Nephron progenitor cell (in vitro differentiated cells): ENCODE data around the gene APPL2.

Experiments used
- DNase-seq: peaks from one replicate; pipeline ENCODE4 v3.0.0; 2021
- H3K27ac Mint-ChIP-seq: 2 replicates; pipeline ENCODE4 v1.8.0; 2021; ENCODE audit warnings: mild to moderate bottlenecking, moderate library complexity, mixed read lengths
- H3K27me3 Mint-ChIP-seq: 2 replicates; pipeline ENCODE4 v1.8.0; 2021; ENCODE audit warnings: mild to moderate bottlenecking, low read depth, mixed read lengths; ENCODE audit not compliant: poor library complexity
- H3K36me3 Mint-ChIP-seq: 2 replicates; pipeline ENCODE4 v1.8.0; 2021; ENCODE audit warnings: low read depth, mixed read lengths
- H3K4me1 Mint-ChIP-seq: 2 replicates; pipeline ENCODE4 v1.8.0; 2021; ENCODE audit warnings: mixed read lengths
- H3K4me3 Mint-ChIP-seq: 2 replicates; pipeline ENCODE4 v1.8.0; 2021; ENCODE audit warnings: mild to moderate bottlenecking, moderate library complexity, mixed read lengths
- H3K9me3 Mint-ChIP-seq: 2 replicates; pipeline ENCODE4 v1.8.0; 2021; ENCODE audit warnings: mild to moderate bottlenecking, moderate library complexity, mixed read lengths
- TF ChIP-seq, protein P1 (sequence below): fragments of 200-600 bp; sonication (generic); IDR thresholded peaks from 2 replicates; pipeline ENCODE4 v1.5.0; 2021; ENCODE audit warnings: antibody characterized with exemption

The APPL2 gene

DNA sequence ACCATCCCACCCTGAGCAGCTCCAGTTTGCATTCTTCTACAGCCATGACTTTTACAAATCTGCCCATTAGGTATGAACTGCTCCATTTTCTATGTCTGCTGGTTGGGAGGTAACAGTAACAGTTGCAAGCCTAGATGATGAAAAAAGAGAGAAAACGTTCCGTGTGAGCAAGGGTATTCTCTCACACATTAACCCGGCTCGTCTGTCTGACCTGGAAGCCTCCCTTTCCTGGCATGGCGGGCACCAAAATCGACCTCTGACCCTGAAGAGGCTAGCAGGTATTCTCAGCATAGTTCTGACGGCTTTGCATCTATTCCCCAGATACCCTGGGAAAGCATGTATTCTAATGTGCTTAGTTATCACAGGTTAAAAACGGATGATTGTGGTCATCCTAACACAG, 31.8 kb downstream of the APPL2 start:
- Mint-ChIP-seq H3K36me3 (peaks cover 77% of the 10 kb centered on the region), H3K4me3 (no peak overlapping the region), H3K27me3 (no peaks in the 10 kb centered on the region), H3K27ac (no peak overlapping the region), H3K4me1 (peaks cover 59% of the 10 kb centered on the region), H3K9me3 (no peaks in the 10 kb centered on the region)
- no peak for DNase-seq
- TF ChIP-seq, protein P1, sequence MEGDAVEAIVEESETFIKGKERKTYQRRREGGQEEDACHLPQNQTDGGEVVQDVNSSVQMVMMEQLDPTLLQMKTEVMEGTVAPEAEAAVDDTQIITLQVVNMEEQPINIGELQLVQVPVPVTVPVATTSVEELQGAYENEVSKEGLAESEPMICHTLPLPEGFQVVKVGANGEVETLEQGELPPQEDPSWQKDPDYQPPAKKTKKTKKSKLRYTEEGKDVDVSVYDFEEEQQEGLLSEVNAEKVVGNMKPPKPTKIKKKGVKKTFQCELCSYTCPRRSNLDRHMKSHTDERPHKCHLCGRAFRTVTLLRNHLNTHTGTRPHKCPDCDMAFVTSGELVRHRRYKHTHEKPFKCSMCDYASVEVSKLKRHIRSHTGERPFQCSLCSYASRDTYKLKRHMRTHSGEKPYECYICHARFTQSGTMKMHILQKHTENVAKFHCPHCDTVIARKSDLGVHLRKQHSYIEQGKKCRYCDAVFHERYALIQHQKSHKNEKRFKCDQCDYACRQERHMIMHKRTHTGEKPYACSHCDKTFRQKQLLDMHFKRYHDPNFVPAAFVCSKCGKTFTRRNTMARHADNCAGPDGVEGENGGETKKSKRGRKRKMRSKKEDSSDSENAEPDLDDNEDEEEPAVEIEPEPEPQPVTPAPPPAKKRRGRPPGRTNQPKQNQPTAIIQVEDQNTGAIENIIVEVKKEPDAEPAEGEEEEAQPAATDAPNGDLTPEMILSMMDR, result no peak

DNA sequence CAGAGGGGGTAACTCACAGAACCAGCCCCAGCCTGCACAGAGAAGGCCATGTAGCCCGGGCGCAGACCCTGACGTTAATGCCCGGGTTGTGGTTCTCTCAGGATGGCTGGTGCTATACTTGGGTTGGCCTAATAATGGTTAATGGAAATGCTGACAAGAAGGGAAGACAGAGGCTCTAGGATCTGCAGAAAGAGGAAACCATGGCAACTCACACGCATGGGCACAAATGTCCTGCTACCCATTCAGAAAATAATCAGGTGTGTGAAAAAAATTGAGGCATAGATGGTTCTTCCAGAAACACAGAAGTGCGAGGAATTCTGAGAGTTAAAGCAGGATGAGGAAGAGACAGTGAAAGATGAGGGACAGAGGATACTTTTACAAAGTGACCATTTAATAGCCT, 33.8 kb downstream of the APPL2 start:
- Mint-ChIP-seq H3K27me3 (no peaks in the 10 kb centered on the region), H3K36me3 (peaks cover 74% of the 10 kb centered on the region), H3K9me3 (no peaks in the 10 kb centered on the region), H3K4me1 (peaks cover 56% of the 10 kb centered on the region), H3K4me3 (no peak overlapping the region), H3K27ac (no peak overlapping the region)
- TF ChIP-seq, protein P1, result no peak
- no peak for DNase-seq

DNA sequence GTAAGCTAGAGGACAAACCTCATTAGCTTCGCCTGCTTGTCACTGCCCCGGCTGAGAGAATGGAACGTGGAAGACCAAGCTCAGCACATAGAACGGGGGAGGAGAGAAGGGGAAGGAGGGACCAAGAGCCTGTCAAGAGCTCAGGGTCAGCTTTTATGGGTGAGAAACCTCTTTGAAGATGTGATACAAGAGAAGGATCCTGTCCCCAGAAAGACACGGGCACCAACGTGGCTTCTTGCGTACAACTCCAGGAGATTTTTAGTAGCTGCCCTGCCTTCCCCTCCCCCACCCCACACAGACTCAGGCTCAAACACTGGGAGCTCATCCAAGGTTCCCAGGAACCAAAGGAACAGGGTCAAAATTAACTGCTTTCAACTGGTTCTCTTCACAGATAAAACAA, 34.7 kb downstream of the APPL2 start:
- no peak overlapping the region for H3K4me3 Mint-ChIP-seq
- TF ChIP-seq, protein P1, result no peak
- no peaks in the 10 kb centered on the region for H3K9me3 Mint-ChIP-seq
- peak overlapping the region; percentile 59 for H3K27ac Mint-ChIP-seq
- no peaks in the 10 kb centered on the region for H3K27me3 Mint-ChIP-seq
- peaks cover 71% of the 10 kb centered on the region for H3K36me3 Mint-ChIP-seq
- peaks cover 57% of the 10 kb centered on the region for H3K4me1 Mint-ChIP-seq
- no peak for DNase-seq

DNA sequence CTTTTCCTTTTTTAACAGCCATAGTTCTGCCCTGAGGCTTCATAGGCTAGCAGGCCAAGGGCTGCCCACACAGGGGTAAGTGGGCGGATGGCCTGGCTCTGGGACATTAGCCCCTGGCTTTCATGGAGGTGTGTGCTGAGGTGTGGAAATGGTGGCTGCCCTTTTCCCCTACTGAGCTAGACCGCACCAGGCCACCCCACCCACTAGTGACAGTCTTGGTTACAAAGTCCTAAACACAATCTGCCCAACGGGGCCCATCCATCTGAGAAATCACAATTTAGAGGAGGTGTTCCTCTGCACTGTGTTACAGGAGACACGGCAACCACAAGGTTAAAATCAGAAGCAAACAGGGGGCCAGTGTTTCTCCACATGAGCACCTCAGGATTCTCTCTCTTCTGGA, 35.6 kb downstream of the APPL2 start:
- DNase-seq, result no peak
- H3K4me3 Mint-ChIP-seq, result no peak overlapping the region
- TF ChIP-seq, protein P1, result no peak
- no peak overlapping the region for H3K27ac Mint-ChIP-seq
- peaks cover 57% of the 10 kb centered on the region for H3K4me1 Mint-ChIP-seq
- peaks cover 72% of the 10 kb centered on the region for H3K36me3 Mint-ChIP-seq
- H3K9me3 Mint-ChIP-seq, result no peaks in the 10 kb centered on the region
- no peaks in the 10 kb centered on the region for H3K27me3 Mint-ChIP-seq

DNA sequence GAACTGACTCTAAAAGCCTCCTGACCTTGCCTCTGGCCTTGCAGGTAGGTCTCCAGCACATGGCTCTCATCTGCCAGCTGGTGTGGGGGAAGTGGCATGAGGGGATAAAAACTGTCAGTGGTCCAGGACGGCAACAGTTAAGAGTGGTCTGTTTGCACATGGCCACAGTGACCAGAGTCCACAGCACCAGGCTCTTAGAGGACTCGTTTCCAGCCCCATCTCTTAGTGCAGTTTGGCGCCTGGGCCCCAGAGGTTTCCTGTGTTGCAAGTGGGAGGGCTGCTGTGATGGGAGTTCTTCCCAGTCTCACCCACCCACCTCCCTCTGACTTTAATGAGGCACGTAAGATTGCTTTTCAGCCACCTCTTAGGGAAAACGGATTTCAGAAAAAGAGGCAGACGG, 37.0 kb downstream of the APPL2 start:
- Mint-ChIP-seq H3K27ac (no peak overlapping the region), H3K36me3 (peaks cover 72% of the 10 kb centered on the region), H3K4me1 (peaks cover 57% of the 10 kb centered on the region), H3K9me3 (no peaks in the 10 kb centered on the region), H3K4me3 (no peak overlapping the region), H3K27me3 (no peaks in the 10 kb centered on the region)
- no peak for DNase-seq
- TF ChIP-seq, protein P1, result no peak

DNA sequence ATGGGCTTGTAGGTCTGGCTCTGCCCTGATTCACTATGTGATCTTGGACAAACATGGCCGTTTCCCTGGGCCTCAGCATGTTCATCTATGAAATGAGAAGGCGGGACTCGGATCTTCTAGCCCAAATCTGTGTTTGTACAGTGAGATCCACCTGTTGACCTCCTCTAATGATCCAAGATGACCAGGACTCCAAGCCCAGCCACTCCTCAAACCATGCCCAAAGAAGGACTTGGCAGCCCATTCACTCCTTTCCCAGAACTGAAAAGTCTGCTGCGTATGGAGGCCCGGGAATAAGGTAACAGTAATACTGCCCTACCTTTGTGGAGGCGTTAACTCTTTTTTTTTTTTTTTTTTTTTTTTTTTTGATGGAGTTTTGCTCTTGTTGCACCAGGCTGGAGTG, 39.9 kb downstream of the APPL2 start:
- Mint-ChIP-seq H3K9me3 (no peaks in the 10 kb centered on the region), H3K4me3 (no peak overlapping the region), H3K27ac (no peak overlapping the region), H3K4me1 (peaks cover 40% of the 10 kb centered on the region), H3K36me3 (peaks cover 84% of the 10 kb centered on the region), H3K27me3 (no peaks in the 10 kb centered on the region)
- TF ChIP-seq, protein P1, result no peak
- DNase-seq, result no peak
